HepG2 (cell line): Measurements from ENCODE around the gene CAPZB. TPM values are rescaled to one million over a fixed set of nuclear protein-coding genes. Genes with fewer than 3 reads are reported as not detected.

Experiments used
- AGO1 ChIP-seq: fragments of 200-400 bp; formaldehyde crosslinking; IDR thresholded peaks from 2 replicates; pipeline ENCODE4 v1.6.1; 2017; ENCODE audit warnings: mild to moderate bottlenecking, low read depth, low read length, moderate library complexity; ENCODE audit not compliant: poor library complexity, severe bottlenecking
- AHR ChIP-seq: IDR thresholded peaks from 2 replicates; pipeline ENCODE4 v1.6.1; 2018; ENCODE audit warnings: missing genetic modification reagents, missing compliant biosample characterization
- IKZF1 ChIP-seq: fragments of 450-650 bp; IDR thresholded peaks from 2 replicates; pipeline ENCODE4 v1.7.1; 2016
- MEIS1 ChIP-seq: sonication (generic); formaldehyde crosslinking; IDR thresholded peaks from 2 replicates; pipeline ENCODE4 v1.9.0; 2021; ENCODE audit warnings: mild to moderate bottlenecking, missing genetic modification reagents, moderate library complexity, borderline replicate concordance
- NONO ChIP-seq, 2 experiments: fragments of 450-650 bp in 1 of 2; sonication (generic) in 1 of 2; formaldehyde crosslinking in 1 of 2; IDR thresholded peaks in 1 of 2; conservative IDR thresholded peaks in 1 of 2; 2 replicates each; pipeline versions ENCODE4 v1.6.1 to v1.8.0; 2017 to 2022; ENCODE audit warnings: mild to moderate bottlenecking in 1 of 2, missing genetic modification reagents in 1 of 2, moderate library complexity in 1 of 2
- ZNF225 ChIP-seq: sonication (generic); formaldehyde crosslinking; IDR thresholded peaks from 2 replicates; pipeline ENCODE4 v1.4.0; 2020; ENCODE audit warnings: mild to moderate bottlenecking, missing genetic modification reagents
- ZNF318 ChIP-seq: sonication (generic); formaldehyde crosslinking; IDR thresholded peaks from 2 replicates; pipeline ENCODE4 v1.4.0; 2020; ENCODE audit warnings: mild to moderate bottlenecking, missing genetic modification reagents
- ZNF605 ChIP-seq: sonication (generic); formaldehyde crosslinking; IDR thresholded peaks from 2 replicates; pipeline ENCODE4 v1.8.0; 2022; ENCODE audit warnings: mild to moderate bottlenecking, missing genetic modification reagents
- polyA plus RNA-seq, 8 experiments: library from polyadenylated mRNA; depleted of rRNA in 3 of 8; stranded (reverse) in 7 of 8; unstranded in 1 of 8; fragments of >200 nt; fragmentation: Illumina TruSeq in 4 of 8; extraction: Trizol in 4 of 8; gene quantifications; 2 replicates each; pipeline versions ENCODE4 v1.2.1 to v1.2.3, GENCODE V29; 2011 to 2016; ENCODE audit warnings: low read depth in 4 of 8, missing spikeins in 1 of 8, mixed read lengths in 1 of 8; ENCODE audit not compliant: insufficient read depth in 1 of 8
- total RNA-seq, 5 experiments: library from RNA; depleted of rRNA; stranded (reverse); fragments of >200 nt; fragmentation: Illumina TruSeq; extraction: Trizol; gene quantifications; 2 replicates each; pipeline ENCODE4 v1.2.3, GENCODE V29; 2016; ENCODE audit warnings: low read depth in 1 of 5
- TF ChIP-seq, protein P1 (sequence below): IDR thresholded peaks from 2 replicates; pipeline ENCODE4 v1.6.1; 2018; ENCODE audit warnings: missing genetic modification reagents, mild to moderate bottlenecking, missing compliant biosample characterization
- TF ChIP-seq, protein P2 (sequence below): sonication (generic); formaldehyde crosslinking; IDR thresholded peaks from 2 replicates; pipeline ENCODE4 v1.4.0; 2020; ENCODE audit warnings: mild to moderate bottlenecking, missing genetic modification reagents
- TF ChIP-seq, protein P3 (sequence below): sonication (generic); formaldehyde crosslinking; conservative IDR thresholded peaks from 2 replicates; pipeline ENCODE4 v1.5.0; 2020; ENCODE audit warnings: missing genetic modification reagents

The CAPZB gene
- total and polyA plus RNA-seq, 2 of the 13 experiments (the other 11 are each of a cell fraction or from before 2014, with no cell fraction given) = 58.9 to 76.9 TPM

DNA sequence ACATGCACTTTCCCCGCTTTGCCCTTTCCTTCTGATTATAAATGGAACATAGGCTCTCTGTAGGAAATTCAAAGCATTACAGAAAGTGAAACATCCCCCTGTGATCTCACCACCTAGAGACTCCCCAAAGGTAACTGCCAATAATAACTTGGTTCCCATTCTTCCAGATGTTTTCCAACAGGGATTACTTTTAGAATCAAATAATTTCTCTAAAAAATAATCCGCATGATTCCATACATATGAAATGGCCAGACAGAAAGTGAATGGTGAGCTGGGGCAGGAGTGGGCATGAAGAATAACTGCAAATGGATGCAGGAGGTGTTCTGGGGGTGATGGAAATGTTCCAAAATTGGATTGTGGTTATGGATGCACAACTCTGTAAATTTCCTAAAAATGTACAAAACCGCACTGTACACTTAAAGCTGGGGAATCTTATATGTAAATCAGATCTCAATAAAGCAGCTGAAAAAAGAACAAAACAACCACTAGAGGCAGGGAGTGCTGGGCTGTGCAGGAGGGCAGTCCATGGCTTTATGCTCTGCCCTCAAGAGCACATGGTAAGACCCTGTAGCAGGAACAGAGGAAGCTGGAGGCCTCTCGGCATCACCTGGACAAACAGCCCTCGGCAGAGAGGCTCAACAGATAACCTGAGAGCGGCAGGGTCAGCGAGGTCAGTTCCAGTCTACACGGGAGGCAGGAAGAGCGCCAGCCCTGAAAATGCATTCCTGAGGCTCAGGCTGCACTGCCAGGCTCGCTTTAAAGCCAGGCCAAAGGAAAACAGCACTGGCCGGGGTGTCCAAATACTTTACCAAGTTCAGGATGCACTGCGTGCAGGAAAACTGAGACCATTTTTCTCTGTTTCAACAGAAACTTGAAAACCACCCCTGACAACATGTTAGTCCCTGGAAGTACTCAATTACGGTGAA is 39.7 kb downstream of the CAPZB start (continued):
- TF ChIP-seq, protein P1, sequence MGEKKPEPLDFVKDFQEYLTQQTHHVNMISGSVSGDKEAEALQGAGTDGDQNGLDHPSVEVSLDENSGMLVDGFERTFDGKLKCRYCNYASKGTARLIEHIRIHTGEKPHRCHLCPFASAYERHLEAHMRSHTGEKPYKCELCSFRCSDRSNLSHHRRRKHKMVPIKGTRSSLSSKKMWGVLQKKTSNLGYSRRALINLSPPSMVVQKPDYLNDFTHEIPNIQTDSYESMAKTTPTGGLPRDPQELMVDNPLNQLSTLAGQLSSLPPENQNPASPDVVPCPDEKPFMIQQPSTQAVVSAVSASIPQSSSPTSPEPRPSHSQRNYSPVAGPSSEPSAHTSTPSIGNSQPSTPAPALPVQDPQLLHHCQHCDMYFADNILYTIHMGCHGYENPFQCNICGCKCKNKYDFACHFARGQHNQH (CRISPR knock-in tag) = peak; percentile 90
- TF ChIP-seq ZNF318 (CRISPR knock-in tag) = 0 out of 2 replicates have a peak, but pooled peaks have one; percentile 26
- TF ChIP-seq AHR (CRISPR knock-in tag) = 0 out of 2 replicates have a peak, but pooled peaks have one; percentile 57
- no peak for TF ChIP-seq AGO1
- TF ChIP-seq IKZF1 = no peak
- TF ChIP-seq, protein P2, sequence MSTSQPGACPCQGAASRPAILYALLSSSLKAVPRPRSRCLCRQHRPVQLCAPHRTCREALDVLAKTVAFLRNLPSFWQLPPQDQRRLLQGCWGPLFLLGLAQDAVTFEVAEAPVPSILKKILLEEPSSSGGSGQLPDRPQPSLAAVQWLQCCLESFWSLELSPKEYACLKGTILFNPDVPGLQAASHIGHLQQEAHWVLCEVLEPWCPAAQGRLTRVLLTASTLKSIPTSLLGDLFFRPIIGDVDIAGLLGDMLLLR (CRISPR knock-in tag) = no peak
- TF ChIP-seq, protein P3, sequence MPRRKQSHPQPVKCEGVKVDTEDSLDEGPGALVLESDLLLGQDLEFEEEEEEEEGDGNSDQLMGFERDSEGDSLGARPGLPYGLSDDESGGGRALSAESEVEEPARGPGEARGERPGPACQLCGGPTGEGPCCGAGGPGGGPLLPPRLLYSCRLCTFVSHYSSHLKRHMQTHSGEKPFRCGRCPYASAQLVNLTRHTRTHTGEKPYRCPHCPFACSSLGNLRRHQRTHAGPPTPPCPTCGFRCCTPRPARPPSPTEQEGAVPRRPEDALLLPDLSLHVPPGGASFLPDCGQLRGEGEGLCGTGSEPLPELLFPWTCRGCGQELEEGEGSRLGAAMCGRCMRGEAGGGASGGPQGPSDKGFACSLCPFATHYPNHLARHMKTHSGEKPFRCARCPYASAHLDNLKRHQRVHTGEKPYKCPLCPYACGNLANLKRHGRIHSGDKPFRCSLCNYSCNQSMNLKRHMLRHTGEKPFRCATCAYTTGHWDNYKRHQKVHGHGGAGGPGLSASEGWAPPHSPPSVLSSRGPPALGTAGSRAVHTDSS (CRISPR knock-in tag) = no peak
- no peak for TF ChIP-seq NONO (IDR thresholded peaks at IDR 0.05)
- TF ChIP-seq NONO (CRISPR knock-in tag; conservative IDR thresholded peaks at IDR 0.05) = peak; percentile 66; the same call in 1 of the 2 replicates
- no peak for TF ChIP-seq ZNF225 (CRISPR knock-in tag)
- no peak for TF ChIP-seq MEIS1 (CRISPR knock-in tag)
- peak; percentile 67 for TF ChIP-seq ZNF605 (CRISPR knock-in tag)
